GM12892 (cell line): ENCODE results near the gene WDR18.

Experiments used
- POLR2A ChIP-seq: IDR thresholded peaks from 2 replicates; pipeline ENCODE4 v1.6.1; 2011; ENCODE audit warnings: low read depth, low read length, control low read depth
- POLR2AphosphoS5 ChIP-seq: IDR thresholded peaks from 2 replicates; pipeline ENCODE4 v1.6.1; 2011; ENCODE audit warnings: low read depth, low read length, control low read depth
- TAF1 ChIP-seq: IDR thresholded peaks from 2 replicates; pipeline ENCODE4 v1.6.1; 2011; ENCODE audit warnings: low read depth, mild to moderate bottlenecking, control low read depth, low read length, borderline replicate concordance

GRCh38 chr19:963486-963951, 20.6 kb upstream of the WDR18 start:
- TF ChIP-seq POLR2A (no peak), TAF1 (no peak), POLR2AphosphoS5 (no peak)
